ENCODE results near the gene VWF.

DNA sequence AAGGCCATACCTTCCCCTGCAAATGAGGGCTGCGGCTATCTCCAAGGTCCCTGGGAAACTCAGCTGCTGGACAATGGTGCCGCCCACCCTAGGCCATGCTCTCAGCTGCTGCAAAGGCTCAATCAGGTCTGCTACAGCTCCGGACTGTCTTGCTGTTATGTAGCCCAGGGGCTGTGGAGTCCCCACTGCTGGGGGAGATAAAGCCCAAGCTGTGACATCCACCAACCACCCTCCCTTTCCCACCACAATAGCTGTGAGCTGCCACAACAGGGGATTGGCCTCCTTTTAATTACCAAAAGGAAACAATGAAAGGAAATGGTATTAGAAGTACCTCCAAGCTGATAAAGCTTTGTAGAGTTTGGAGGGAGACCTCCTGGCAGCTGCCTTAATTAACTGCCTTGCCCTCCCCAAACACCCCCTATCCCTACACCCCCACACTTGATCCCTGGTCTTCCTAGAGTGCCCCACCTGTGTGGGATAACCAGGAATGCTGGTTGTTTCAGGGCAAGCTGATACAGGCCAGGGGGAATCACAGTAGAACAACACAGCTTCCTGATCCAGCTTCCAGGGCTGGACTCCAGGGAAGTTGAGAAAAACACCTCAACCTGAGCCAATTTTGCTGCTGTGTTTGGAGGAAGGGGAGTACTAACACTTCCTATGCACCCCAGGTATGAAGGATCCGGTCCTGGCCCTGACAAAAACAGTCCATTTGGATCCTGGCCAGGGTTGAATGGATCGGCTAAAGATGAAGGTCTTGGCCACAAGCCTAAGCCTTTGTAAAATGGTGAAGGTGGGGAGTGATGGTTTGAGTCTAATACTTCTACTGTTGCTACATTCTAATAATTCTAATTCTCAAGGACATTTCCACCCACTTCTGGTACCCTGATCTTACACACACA, at the start of gene VWF:
- TF ChIP-seq BACH1 (IDR thresholded peaks at IDR 0.05; ENCODE audit: borderline replicate concordance) (no peak), ETV6 (conservative IDR thresholded peaks at IDR 0.05 in 1 of 2, IDR thresholded peaks at IDR 0.05 in 1 of 2; ENCODE audit: borderline replicate concordance in 1 of 2, low read depth in 1 of 2) (no peak), POLR2A (IDR thresholded peaks at IDR 0.05; ENCODE audit: low read depth, low read length) (no peak), ZNF384 (IDR thresholded peaks at IDR 0.05; ENCODE audit: borderline replicate concordance, low read depth, low read length) (no peak), YY1 (IDR thresholded peaks at IDR 0.05; ENCODE audit: low read depth, low read length) (no peak), REST (IDR thresholded peaks at IDR 0.05; ENCODE audit: low read depth, low read length) (no peak), TAF1 (IDR thresholded peaks at IDR 0.05; ENCODE audit: borderline replicate concordance, low read depth, low read length) (no peak), SREBF1 (IDR thresholded peaks at IDR 0.05; ENCODE audit: low read length) (no peak), LARP7 (IDR thresholded peaks at IDR 0.05) (no peak), TARDBP (IDR thresholded peaks at IDR 0.05; ENCODE audit: borderline replicate concordance) (no peak)
- TF ChIP-seq, protein P1, sequence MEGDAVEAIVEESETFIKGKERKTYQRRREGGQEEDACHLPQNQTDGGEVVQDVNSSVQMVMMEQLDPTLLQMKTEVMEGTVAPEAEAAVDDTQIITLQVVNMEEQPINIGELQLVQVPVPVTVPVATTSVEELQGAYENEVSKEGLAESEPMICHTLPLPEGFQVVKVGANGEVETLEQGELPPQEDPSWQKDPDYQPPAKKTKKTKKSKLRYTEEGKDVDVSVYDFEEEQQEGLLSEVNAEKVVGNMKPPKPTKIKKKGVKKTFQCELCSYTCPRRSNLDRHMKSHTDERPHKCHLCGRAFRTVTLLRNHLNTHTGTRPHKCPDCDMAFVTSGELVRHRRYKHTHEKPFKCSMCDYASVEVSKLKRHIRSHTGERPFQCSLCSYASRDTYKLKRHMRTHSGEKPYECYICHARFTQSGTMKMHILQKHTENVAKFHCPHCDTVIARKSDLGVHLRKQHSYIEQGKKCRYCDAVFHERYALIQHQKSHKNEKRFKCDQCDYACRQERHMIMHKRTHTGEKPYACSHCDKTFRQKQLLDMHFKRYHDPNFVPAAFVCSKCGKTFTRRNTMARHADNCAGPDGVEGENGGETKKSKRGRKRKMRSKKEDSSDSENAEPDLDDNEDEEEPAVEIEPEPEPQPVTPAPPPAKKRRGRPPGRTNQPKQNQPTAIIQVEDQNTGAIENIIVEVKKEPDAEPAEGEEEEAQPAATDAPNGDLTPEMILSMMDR (IDR thresholded peaks at IDR 0.05 in 2 of 3, conservative IDR thresholded peaks at IDR 0.05 in 1 of 3; ENCODE audit: control insufficient read depth in 2 of 3, extremely low read depth in 1 of 3, insufficient read depth in 1 of 3, low read depth in 3 of 3, low read length in 3 of 3), result no peak
- TF ChIP-seq, protein P2, sequence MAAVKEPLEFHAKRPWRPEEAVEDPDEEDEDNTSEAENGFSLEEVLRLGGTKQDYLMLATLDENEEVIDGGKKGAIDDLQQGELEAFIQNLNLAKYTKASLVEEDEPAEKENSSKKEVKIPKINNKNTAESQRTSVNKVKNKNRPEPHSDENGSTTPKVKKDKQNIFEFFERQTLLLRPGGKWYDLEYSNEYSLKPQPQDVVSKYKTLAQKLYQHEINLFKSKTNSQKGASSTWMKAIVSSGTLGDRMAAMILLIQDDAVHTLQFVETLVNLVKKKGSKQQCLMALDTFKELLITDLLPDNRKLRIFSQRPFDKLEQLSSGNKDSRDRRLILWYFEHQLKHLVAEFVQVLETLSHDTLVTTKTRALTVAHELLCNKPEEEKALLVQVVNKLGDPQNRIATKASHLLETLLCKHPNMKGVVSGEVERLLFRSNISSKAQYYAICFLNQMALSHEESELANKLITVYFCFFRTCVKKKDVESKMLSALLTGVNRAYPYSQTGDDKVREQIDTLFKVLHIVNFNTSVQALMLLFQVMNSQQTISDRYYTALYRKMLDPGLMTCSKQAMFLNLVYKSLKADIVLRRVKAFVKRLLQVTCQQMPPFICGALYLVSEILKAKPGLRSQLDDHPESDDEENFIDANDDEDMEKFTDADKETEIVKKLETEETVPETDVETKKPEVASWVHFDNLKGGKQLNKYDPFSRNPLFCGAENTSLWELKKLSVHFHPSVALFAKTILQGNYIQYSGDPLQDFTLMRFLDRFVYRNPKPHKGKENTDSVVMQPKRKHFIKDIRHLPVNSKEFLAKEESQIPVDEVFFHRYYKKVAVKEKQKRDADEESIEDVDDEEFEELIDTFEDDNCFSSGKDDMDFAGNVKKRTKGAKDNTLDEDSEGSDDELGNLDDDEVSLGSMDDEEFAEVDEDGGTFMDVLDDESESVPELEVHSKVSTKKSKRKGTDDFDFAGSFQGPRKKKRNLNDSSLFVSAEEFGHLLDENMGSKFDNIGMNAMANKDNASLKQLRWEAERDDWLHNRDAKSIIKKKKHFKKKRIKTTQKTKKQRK (IDR thresholded peaks at IDR 0.05; ENCODE audit: low read depth, low read length), result no peak
